IMR-90 (cell line): ENCODE data around the gene SYMPK. TPM values are rescaled to one million over a fixed set of nuclear protein-coding genes. Genes with fewer than 3 reads are reported as not detected.

Experiments used
- ATAC-seq: fragments of 200-7000 bp; cut with Tn5 transposase; 2 replicates; pipeline ENCODE4 v1.9.1; 2020; ENCODE audit warnings: low read depth, mild to moderate bottlenecking, moderate library complexity
- BruUV-seq: library from RNA; stranded (reverse); fragments of 400-500 nt; replicated peaks from 2 replicates; lab custom pipeline; 2021; lab: Mats Ljungman, UMichigan
- CTCF ChIA-PET: fragments of 300-600 bp; formaldehyde crosslinking; extraction: SDS; loops from one replicate; lab custom pipeline; 2021; ENCODE audit warnings: antibody characterized with exemption; lab: Yijun Ruan, JAX
- POLR2A ChIA-PET: fragments of 300-600 bp; sonication (Branson Sonifier 250); formaldehyde crosslinking; loops from one replicate; lab custom pipeline; 2022; ENCODE audit warnings: antibody characterized with exemption; ENCODE audit not compliant: unreplicated experiment; lab: Charles Lee
- DNase-seq: peaks from one replicate; pipeline ENCODE4 v3.0.0; 2013
- H2AFZ ChIP-seq: replicated peaks from 2 replicates; pipeline ENCODE3; 2013; ENCODE audit warnings: low read length, mild to moderate bottlenecking; ENCODE audit not compliant: poor library complexity
- H2AK5ac ChIP-seq: 2 replicates; pipeline ENCODE4 v1.6.1; 2013; ENCODE audit warnings: low read depth, low read length, inconsistent platforms
- H2AK9ac ChIP-seq: replicated peaks from 2 replicates; pipeline ENCODE3; 2013; ENCODE audit warnings: mild to moderate bottlenecking, low read depth, low read length, moderate library complexity; ENCODE audit not compliant: poor library complexity
- H2BK120ac ChIP-seq: 2 replicates; pipeline ENCODE4 v1.6.1; 2013; ENCODE audit warnings: low read depth, low read length, inconsistent platforms
- H2BK15ac ChIP-seq: 3 replicates; pipeline ENCODE4 v1.6.1; 2013; ENCODE audit warnings: low read depth, low read length, inconsistent platforms
- H2BK20ac ChIP-seq: 2 replicates; pipeline ENCODE4 v1.6.1; 2013; ENCODE audit warnings: low read depth, mild to moderate bottlenecking, inconsistent platforms, low read length, moderate library complexity
- H2BK5ac ChIP-seq: 2 replicates; pipeline ENCODE4 v1.6.1; 2013; ENCODE audit warnings: mild to moderate bottlenecking, low read depth, low read length, inconsistent platforms; ENCODE audit not compliant: poor library complexity, severe bottlenecking
- H3K14ac ChIP-seq: replicated peaks from 2 replicates; pipeline ENCODE4 v1.6.1; 2013; ENCODE audit warnings: low read depth, low read length, inconsistent platforms
- H3K18ac ChIP-seq: 2 replicates; pipeline ENCODE4 v1.6.1; 2013; ENCODE audit warnings: low read depth, low read length, control low read depth
- H3K23ac ChIP-seq: 2 replicates; pipeline ENCODE4 v1.6.1; 2013; ENCODE audit warnings: low read depth, low read length, inconsistent platforms
- H3K27ac ChIP-seq: 2 replicates; pipeline ENCODE4 v1.5.1; 2013; ENCODE audit warnings: mild to moderate bottlenecking, control low read depth, low read length; ENCODE audit not compliant: insufficient read depth
- H3K27me3 ChIP-seq: 2 replicates; pipeline ENCODE4 v1.6.1; 2013; ENCODE audit warnings: low read length; ENCODE audit not compliant: control insufficient read depth, insufficient read depth
- H3K36me3 ChIP-seq: 2 replicates; pipeline ENCODE4 v1.6.1; 2013; ENCODE audit warnings: low read length, mixed read lengths; ENCODE audit not compliant: control insufficient read depth, insufficient read depth
- H3K4ac ChIP-seq: 2 replicates; pipeline ENCODE4 v1.6.1; 2013; ENCODE audit warnings: low read depth, low read length, inconsistent platforms
- H3K4me1 ChIP-seq: 2 replicates; pipeline ENCODE4 v1.6.1; 2013; ENCODE audit warnings: low read length, mixed read lengths; ENCODE audit not compliant: control insufficient read depth, insufficient read depth
- H3K4me2 ChIP-seq: 2 replicates; pipeline ENCODE4 v1.6.1; 2013; ENCODE audit warnings: low read depth, mild to moderate bottlenecking, control low read depth, low read length, moderate library complexity
- H3K4me3 ChIP-seq: 2 replicates; pipeline ENCODE4 v1.5.1; 2013; ENCODE audit warnings: low read depth, mild to moderate bottlenecking, control low read depth, low read length, moderate library complexity; ENCODE audit not compliant: insufficient read depth
- H3K56ac ChIP-seq: 2 replicates; pipeline ENCODE4 v1.6.1; 2013; ENCODE audit warnings: low read length, inconsistent platforms; ENCODE audit not compliant: insufficient read depth; ENCODE audit errors: extremely low read depth
- H3K79me1 ChIP-seq, 2 experiments: 2 replicates each; pipeline ENCODE4 v1.6.1; 2013; ENCODE audit warnings: low read length in 2 of 2, inconsistent platforms in 1 of 2, low read depth in 1 of 2
- H3K9ac ChIP-seq: 2 replicates; pipeline ENCODE4 v1.6.1; 2013; ENCODE audit warnings: low read depth, low read length, control low read depth
- H3K9me1 ChIP-seq: 2 replicates; pipeline ENCODE4 v1.6.1; 2013; ENCODE audit warnings: low read length, inconsistent platforms; ENCODE audit not compliant: insufficient read depth
- H3K9me3 ChIP-seq: 2 replicates; pipeline ENCODE4 v1.6.1; 2013; ENCODE audit warnings: low read length; ENCODE audit not compliant: control insufficient read depth, insufficient read depth
- H4K20me1 ChIP-seq: 2 replicates; pipeline ENCODE4 v1.6.1; 2013; ENCODE audit warnings: low read length, inconsistent platforms; ENCODE audit not compliant: insufficient read depth
- H4K5ac ChIP-seq: 2 replicates; pipeline ENCODE4 v1.6.1; 2013; ENCODE audit warnings: mild to moderate bottlenecking, low read depth, low read length, control low read depth
- H4K8ac ChIP-seq, 2 experiments: 2 replicates each; pipeline ENCODE4 v1.6.1; 2013; ENCODE audit warnings: low read depth in 2 of 2, low read length in 2 of 2, control low read depth in 1 of 2, inconsistent platforms in 1 of 2
- H4K91ac ChIP-seq: 2 replicates; pipeline ENCODE4 v1.6.1; 2013; ENCODE audit warnings: low read depth, low read length, inconsistent platforms; ENCODE audit not compliant: insufficient read depth
- BHLHE40 ChIP-seq: fragments of 150-350 bp; IDR thresholded peaks from 2 replicates; pipeline ENCODE4 v1.6.1; 2016; ENCODE audit warnings: mild to moderate bottlenecking, low read depth, low read length
- CEBPB ChIP-seq: IDR thresholded peaks from 2 replicates; pipeline ENCODE4 v1.6.1; 2012; ENCODE audit warnings: low read depth, low read length, improper control_type of control experiment
- CHD1 ChIP-seq: IDR thresholded peaks from 2 replicates; pipeline ENCODE4 v1.6.1; 2012; ENCODE audit warnings: low read depth, low read length, improper control_type of control experiment
- CTCF ChIP-seq: conservative IDR thresholded peaks from 2 replicates; pipeline ENCODE4 v1.5.1; 2012; ENCODE audit warnings: mild to moderate bottlenecking, low read depth, low read length, improper control_type of control experiment
- ELK1 ChIP-seq: fragments of 150-350 bp; IDR thresholded peaks from 2 replicates; pipeline ENCODE4 v1.6.1; 2016; ENCODE audit warnings: low read depth, mild to moderate bottlenecking, low read length, moderate library complexity, borderline replicate concordance
- FOS ChIP-seq: fragments of 150-350 bp; IDR thresholded peaks from 2 replicates; pipeline ENCODE4 v1.6.1; 2016; ENCODE audit warnings: low read depth, low read length
- MAFK ChIP-seq: IDR thresholded peaks from 2 replicates; pipeline ENCODE4 v1.6.1; 2012; ENCODE audit warnings: low read depth, low read length, improper control_type of control experiment
- MAZ ChIP-seq: IDR thresholded peaks from 2 replicates; pipeline ENCODE4 v1.6.1; 2012; ENCODE audit warnings: low read depth, mild to moderate bottlenecking, low read length, improper control_type of control experiment, moderate library complexity, borderline replicate concordance
- MXI1 ChIP-seq: IDR thresholded peaks from 2 replicates; pipeline ENCODE4 v1.6.1; 2012; ENCODE audit warnings: low read depth, mild to moderate bottlenecking, low read length, moderate library complexity, borderline replicate concordance
- NFE2L2 ChIP-seq: fragments of 150-350 bp; IDR thresholded peaks from 2 replicates; pipeline ENCODE4 v1.6.1; 2016; ENCODE audit warnings: low read depth, mild to moderate bottlenecking, low read length
- POLR2A ChIP-seq: IDR thresholded peaks from 2 replicates; pipeline ENCODE4 v1.6.1; 2012; ENCODE audit warnings: mild to moderate bottlenecking, low read depth, low read length
- RAD21 ChIP-seq: IDR thresholded peaks from 2 replicates; pipeline ENCODE4 v1.6.1; 2012; ENCODE audit warnings: low read length, improper control_type of control experiment
- RCOR1 ChIP-seq: IDR thresholded peaks from 2 replicates; pipeline ENCODE4 v1.6.1; 2012; ENCODE audit warnings: mild to moderate bottlenecking, low read length, improper control_type of control experiment; ENCODE audit not compliant: insufficient replicate concordance
- RFX5 ChIP-seq: IDR thresholded peaks from 2 replicates; pipeline ENCODE4 v1.8.0; 2012; ENCODE audit warnings: low read depth, mild to moderate bottlenecking, low read length, moderate library complexity
- SMC3 ChIP-seq: fragments of 150-350 bp; IDR thresholded peaks from 2 replicates; pipeline ENCODE4 v1.6.1; 2016; ENCODE audit warnings: low read depth, mild to moderate bottlenecking, antibody characterized with exemption, low read length, moderate library complexity
- WGBS, 2 experiments: methylation state at CpG; one replicate each; pipeline versions ENCODE4 v1.1.5 to v1.1.7; 2013; ENCODE audit warnings: missing lambda C conversion rate in 2 of 2; ENCODE audit not compliant: insufficient read length in 1 of 2; ENCODE audit errors: extremely low coverage in 2 of 2; 5-methylcytosine and 5-hydroxymethylcytosine counted together
- dilution Hi-C: fragments of 300-500 bp; cut with HindIII; formaldehyde crosslinking; loops from one replicate; pipeline ENCODE4 v1.14.3; 2018; ENCODE audit warnings: low sequenced_read_pairs; ENCODE audit not compliant: unreplicated experiment
- in situ Hi-C: fragments of 300-500 bp; cut with MboI; formaldehyde crosslinking; loops from 3 replicates; pipeline ENCODE4 v1.14.3; 2019; ENCODE audit warnings: low sequenced_read_pairs, inconsistent platforms, mixed read lengths
- intact Hi-C: fragments of 100-400 bp; cut with micrococcal nuclease; formaldehyde crosslinking; loops from 2 replicates; pipeline ENCODE4 v1.10.0; 2022
- polyA plus RNA-seq, 3 experiments: library from polyadenylated mRNA; depleted of rRNA; stranded (reverse); fragments of >200 nt; gene quantifications; 2 replicates each; pipeline ENCODE4 v1.2.3, GENCODE V29; 2012; ENCODE audit warnings: low replicate concordance in 1 of 3
- total RNA-seq: library from RNA; depleted of rRNA; stranded (reverse); fragments of >200 nt; gene quantifications from 2 replicates; pipeline ENCODE4 v1.2.3, GENCODE V29; 2012

Gene SYMPK
- total and polyA plus RNA-seq, 2 of the 4 experiments (the other 2 are of a cell fraction), result 35.3 to 71.5 TPM

DNA sequence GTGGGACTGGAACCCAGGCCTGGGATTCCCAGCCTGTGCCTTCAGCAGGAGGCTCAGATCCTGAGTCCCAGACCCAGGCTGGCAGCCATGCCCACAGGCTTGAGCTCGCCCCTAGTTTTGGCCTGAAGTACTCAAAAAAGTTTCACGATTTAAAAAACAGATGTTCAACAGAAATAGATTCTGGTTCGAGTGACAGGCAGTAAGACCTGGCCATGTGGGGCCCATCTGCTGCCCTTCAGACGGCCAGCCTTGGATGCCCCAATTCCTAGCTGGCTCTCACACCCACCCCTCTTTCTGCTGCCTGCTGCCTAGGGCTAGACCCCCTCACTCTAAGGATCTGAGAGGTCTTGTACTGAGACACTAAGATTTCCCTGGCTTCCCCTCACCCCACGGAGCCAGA, 77.8 kb downstream of the SYMPK start:
- no peak overlapping the region for H2AFZ ChIP-seq
- CTCF ChIA-PET, result no interaction called here
- H4K91ac ChIP-seq, result no peak overlapping the region; the same call in 1 of the 2 replicates
- in situ Hi-C loops (no loop called here), dilution Hi-C loops (no loop called here), intact Hi-C loops (no loop called here)
- peak overlapping the region; percentile 15; the same call in 1 of the 2 replicates for H2AK5ac ChIP-seq
- H3K9me1 ChIP-seq, result peaks cover 17% of the 10 kb centered on the region
- no peaks in the 10 kb centered on the region for H3K9me3 ChIP-seq
- no peak overlapping the region for H3K4ac ChIP-seq
- no peak overlapping the region for H3K4me3 ChIP-seq
- no peak for TF ChIP-seq MAFK
- TF ChIP-seq SMC3, result no peak
- TF ChIP-seq MXI1, result no peak
- TF ChIP-seq BHLHE40, result no peak
- TF ChIP-seq CEBPB, result no peak
- TF ChIP-seq CTCF, result no peak
- TF ChIP-seq RCOR1, result no peak
- no peak for TF ChIP-seq MAZ
- TF ChIP-seq CHD1, result no peak
- no peak for TF ChIP-seq RAD21
- TF ChIP-seq FOS, result no peak
- no peak for TF ChIP-seq ELK1
- TF ChIP-seq NFE2L2, result no peak
- TF ChIP-seq RFX5, result no peak
- TF ChIP-seq POLR2A, result no peak
- no peaks in the 10 kb centered on the region for H3K27me3 ChIP-seq
- WGBS, 2 experiments, result 100% methylated on average over 2 of the region's 5 CpGs; no CpG with 5 or more reads in 1 of the 2 experiments
- peaks cover 46% of the 10 kb centered on the region for H3K36me3 ChIP-seq
- H3K23ac ChIP-seq, result peak overlapping the region; percentile 65; the same call in 1 of the 2 replicates
- no peak overlapping the region for H3K18ac ChIP-seq
- H3K4me1 ChIP-seq, result peaks cover 30% of the 10 kb centered on the region
- ATAC-seq (no peak), DNase-seq (no peak)
- peaks cover 17% of the 10 kb centered on the region for H4K20me1 ChIP-seq
- H3K9ac ChIP-seq, result no peak overlapping the region
- H2BK20ac ChIP-seq, result no peak overlapping the region
- H2AK9ac ChIP-seq, result peak overlapping the region; percentile 30
- no peak overlapping the region for H3K56ac ChIP-seq
- no peak overlapping the region for H2BK120ac ChIP-seq
- H3K27ac ChIP-seq, result no peak overlapping the region
- peaks cover 29 to 78% of the 10 kb centered on the region in 2 experiments for H3K79me1 ChIP-seq
- H2BK5ac ChIP-seq, result no peak overlapping the region
- H4K8ac ChIP-seq, result no peak overlapping the region
- no peak overlapping the region for H3K14ac ChIP-seq
- POLR2A ChIA-PET, result interaction anchor here (0.6 kb wide), 1 partner anchor 8 kb away, joined by 6 read pairs; the partner anchor contains the start of gene DMWD
- H3K4me2 ChIP-seq, result no peak overlapping the region
- no peak overlapping the region for H2BK15ac ChIP-seq
- H4K5ac ChIP-seq, result no peak overlapping the region
- BruUV-seq, result no TSS peak
